NCI-H524 (cell line): ENCODE measurements around the gene SLC8A1.

Experiments
- DNase-seq, 2 experiments: peaks; one replicate each; lab custom pipeline; 2025; lab: John Stamatoyannopoulos, UW

The SLC8A1 gene

GRCh38 chr2:40421631-40422297 lies 30.1 kb downstream of the SLC8A1 start:
- no peak for DNase-seq

GRCh38 chr2:40420478-40420877 lies 31.4 kb downstream of the SLC8A1 start:
- DNase-seq = no peak

- DNase-seq = no peak
Measured at GRCh38 chr2:40419364-40419762, 32.5 kb downstream of the SLC8A1 start.

- no peak for DNase-seq
Measured at GRCh38 chr2:40418614-40419363, 33.1 kb downstream of the SLC8A1 start.

GRCh38 chr2:40416486-40416885 lies 35.4 kb downstream of the SLC8A1 start:
- DNase-seq = no peak

- DNase-seq = peak in 1 of 2 experiments; percentile 35
Measured at GRCh38 chr2:40415391-40415790, 36.5 kb downstream of the SLC8A1 start.

- DNase-seq = no peak
Measured at GRCh38 chr2:40412456-40412855, 39.4 kb downstream of the SLC8A1 start.

- DNase-seq = no peak
Measured at GRCh38 chr2:40410695-40411094, 41.2 kb downstream of the SLC8A1 start.

GRCh38 chr2:40409734-40410133 lies 42.2 kb downstream of the SLC8A1 start:
- no peak for DNase-seq

GRCh38 chr2:40406485-40407289 lies 45.2 kb downstream of the SLC8A1 start:
- DNase-seq = no peak

GRCh38 chr2:40405465-40405864 lies 46.4 kb downstream of the SLC8A1 start:
- no peak for DNase-seq

- DNase-seq = no peak
Measured at GRCh38 chr2:40404517-40404916, 47.4 kb downstream of the SLC8A1 start.

- no peak for DNase-seq
Measured at GRCh38 chr2:40403233-40403836, 48.6 kb downstream of the SLC8A1 start.

GRCh38 chr2:40401896-40402295 lies 50.0 kb downstream of the SLC8A1 start:
- no peak for DNase-seq

- DNase-seq = no peak
Measured at GRCh38 chr2:40400336-40400953, 51.4 kb downstream of the SLC8A1 start.

GRCh38 chr2:40397765-40398164 lies 54.1 kb downstream of the SLC8A1 start:
- DNase-seq = no peak

- DNase-seq = peak in 1 of 2 experiments; percentile 46
Measured at GRCh38 chr2:40396124-40396523, 55.8 kb downstream of the SLC8A1 start.

- DNase-seq = no peak
Measured at GRCh38 chr2:40395169-40396073, 56.5 kb downstream of the SLC8A1 start.

GRCh38 chr2:40394597-40394996 lies 57.3 kb downstream of the SLC8A1 start:
- no peak for DNase-seq

GRCh38 chr2:40394031-40394430 lies 57.9 kb downstream of the SLC8A1 start:
- no peak for DNase-seq

- DNase-seq = no peak
Measured at GRCh38 chr2:40388161-40388560, 63.7 kb downstream of the SLC8A1 start.
